ENCODE data around the gene POLR2E. TPM values are rescaled to one million over a fixed set of nuclear protein-coding genes. Genes with fewer than 3 reads are reported as not detected.

Gene POLR2E
- total and polyA plus RNA-seq, 4 donors: 51.8 to 211 (median 171) TPM

GRCh38 chr19:1094655-1094977 is 559 bp downstream of the POLR2E start:
- Histone ChIP-seq H3K4me3 (ENCODE audit: low read depth in 1 of 3, low read length in 3 of 3) (peak overlapping the region; percentile 69 to 95 (median 89)), H3K4me1 (ENCODE audit: control insufficient read depth in 4 of 4, insufficient read depth in 4 of 4, low read length in 3 of 4) (peaks cover 14 to 48% (median 37%) of the 10 kb centered on the region in 4 donors), H3K9ac (ENCODE audit: low read depth in 1 of 2, low read length in 2 of 2) (peak overlapping the region; percentile 40 to 73), H3K27me3 (ENCODE audit: control insufficient read depth in 4 of 4, insufficient read depth in 4 of 4, low read length in 3 of 4) (no peaks in the 10 kb centered on the region), H3K9me3 (ENCODE audit: control insufficient read depth in 4 of 4, low read length in 3 of 4) (no peaks in the 10 kb centered on the region), H3K27ac (ENCODE audit: low read depth in 1 of 2, low read length in 2 of 2) (peak overlapping the region; percentile 24 to 73), H3K36me3 (ENCODE audit: control insufficient read depth in 4 of 4, insufficient read depth in 3 of 4, low read depth in 1 of 4, low read length in 3 of 4) (peaks cover 4 to 12% (median 8%) of the 10 kb centered on the region in 4 donors)
- DNase-seq (ENCODE audit: low spot score): no peak
- TF ChIP-seq ATF3 (IDR thresholded peaks at IDR 0.05) (no peak), NR2F2 (IDR thresholded peaks at IDR 0.05) (no peak), YY1 (IDR thresholded peaks at IDR 0.05) (no peak), EGR1 (IDR thresholded peaks at IDR 0.05; ENCODE audit: low read depth in 2 of 2) (no peak), GABPA (IDR thresholded peaks at IDR 0.05 in 1 of 2, conservative IDR thresholded peaks at IDR 0.05 in 1 of 2) (no peak), RAD21 (IDR thresholded peaks at IDR 0.05) (no peak), FOXA1 (IDR thresholded peaks at IDR 0.05) (no peak), RXRA (IDR thresholded peaks at IDR 0.05) (no peak)
- TF ChIP-seq, protein P1, sequence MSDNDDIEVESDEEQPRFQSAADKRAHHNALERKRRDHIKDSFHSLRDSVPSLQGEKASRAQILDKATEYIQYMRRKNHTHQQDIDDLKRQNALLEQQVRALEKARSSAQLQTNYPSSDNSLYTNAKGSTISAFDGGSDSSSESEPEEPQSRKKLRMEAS (IDR thresholded peaks at IDR 0.05): no peak
- under 1% methylated on average over 19 of the region's 19 CpGs for WGBS

DNA sequence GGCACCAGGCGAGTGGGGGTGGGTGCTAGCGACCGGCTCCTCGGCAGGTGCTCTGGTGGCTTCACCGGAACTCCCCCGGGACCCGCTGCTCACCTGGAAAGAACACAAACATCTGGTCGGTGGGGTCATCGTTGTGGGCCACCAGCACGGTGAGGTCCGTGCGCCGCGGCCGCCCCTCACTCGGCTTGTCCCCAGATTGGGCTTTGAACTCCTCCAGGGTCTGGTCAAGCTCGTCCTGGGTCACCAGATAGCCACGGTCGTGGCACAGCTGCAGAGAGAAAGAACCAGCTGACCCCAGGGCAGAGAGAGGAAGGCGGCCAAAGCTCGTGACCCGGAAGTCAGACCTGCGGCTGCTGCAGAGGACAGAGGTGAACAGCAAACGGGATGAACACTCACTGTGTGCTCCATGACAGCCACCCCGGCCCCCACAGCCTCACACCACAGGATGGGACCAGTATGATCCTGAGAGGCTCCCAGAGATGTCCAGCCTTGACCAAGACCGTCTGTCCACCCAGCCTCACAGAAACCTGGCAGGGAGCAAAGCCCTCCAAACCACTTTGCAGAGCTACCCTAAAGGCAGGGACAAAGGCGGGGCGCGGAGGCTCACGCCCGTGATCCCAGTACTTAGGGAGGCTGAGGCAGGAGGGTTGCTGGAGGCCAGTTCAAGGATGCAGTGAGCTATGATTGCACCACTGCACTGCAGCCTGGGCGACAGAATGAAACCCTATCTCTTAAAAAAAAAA is 1.2 kb downstream of the POLR2E start:
- Histone ChIP-seq H3K9ac (ENCODE audit: low read depth in 1 of 2, low read length in 2 of 2) (peak overlapping the region; percentile 40 to 73), H3K27me3 (ENCODE audit: control insufficient read depth in 4 of 4, insufficient read depth in 4 of 4, low read length in 3 of 4) (no peaks in the 10 kb centered on the region), H3K4me3 (ENCODE audit: low read depth in 1 of 3, low read length in 3 of 3) (peak overlapping the region; percentile 69 to 95 (median 89)), H3K36me3 (ENCODE audit: control insufficient read depth in 4 of 4, insufficient read depth in 3 of 4, low read depth in 1 of 4, low read length in 3 of 4) (peaks cover 4 to 17% (median 13%) of the 10 kb centered on the region in 4 donors), H3K4me1 (ENCODE audit: control insufficient read depth in 4 of 4, insufficient read depth in 4 of 4, low read length in 3 of 4) (peaks cover 11 to 49% (median 34%) of the 10 kb centered on the region in 4 donors), H3K9me3 (ENCODE audit: control insufficient read depth in 4 of 4, low read length in 3 of 4) (no peaks in the 10 kb centered on the region), H3K27ac (ENCODE audit: low read depth in 1 of 2, low read length in 2 of 2) (peak overlapping the region; percentile 24 to 73)
- no peak for DNase-seq (ENCODE audit: low spot score)
- 16% methylated on average over 32 of the region's 32 CpGs for WGBS
- TF ChIP-seq GABPA (IDR thresholded peaks at IDR 0.05 in 1 of 2, conservative IDR thresholded peaks at IDR 0.05 in 1 of 2) (peak in 1 of 2 donors; percentile 69), RXRA (IDR thresholded peaks at IDR 0.05) (peak; percentile 48 to 70), HNF4G (IDR thresholded peaks at IDR 0.05) (no peak), NR2F2 (IDR thresholded peaks at IDR 0.05) (peak; percentile 45), HNF4A (conservative IDR thresholded peaks at IDR 0.05) (peak in 1 of 2 donors; percentile 46)

DNA sequence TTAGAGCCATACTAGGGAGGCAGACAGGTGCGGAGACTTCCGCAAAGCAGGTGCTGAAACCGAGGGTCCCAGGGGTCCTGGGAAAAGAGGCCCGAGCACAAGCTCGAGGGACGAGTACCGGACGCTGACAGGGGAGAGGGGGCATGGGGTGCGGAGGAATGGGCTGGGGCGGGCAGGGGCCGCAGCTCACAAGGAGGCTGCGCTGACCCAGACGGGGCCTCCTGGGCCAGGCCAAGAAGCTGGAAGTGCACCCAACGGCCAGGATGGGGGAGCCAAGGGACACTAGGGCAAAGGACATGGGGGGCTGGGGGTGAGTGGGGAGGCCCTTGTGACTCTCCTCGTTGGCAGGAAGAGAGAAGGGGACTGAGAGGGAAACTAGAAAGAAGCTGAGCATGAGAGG is 1.8 kb downstream of the POLR2E start:
- Histone ChIP-seq H3K27ac (ENCODE audit: low read depth in 1 of 2, low read length in 2 of 2) (peak overlapping the region in 1 of 2 donors; percentile 1), H3K36me3 (ENCODE audit: control insufficient read depth in 4 of 4, insufficient read depth in 3 of 4, low read depth in 1 of 4, low read length in 3 of 4) (peaks cover 4 to 18% (median 15%) of the 10 kb centered on the region in 4 donors), H3K27me3 (ENCODE audit: control insufficient read depth in 4 of 4, insufficient read depth in 4 of 4, low read length in 3 of 4) (no peaks in the 10 kb centered on the region), H3K9me3 (ENCODE audit: control insufficient read depth in 4 of 4, low read length in 3 of 4) (no peaks in the 10 kb centered on the region), H3K9ac (ENCODE audit: low read depth in 1 of 2, low read length in 2 of 2) (peak overlapping the region in 1 of 2 donors; percentile 40), H3K4me3 (ENCODE audit: low read depth in 1 of 3, low read length in 3 of 3) (peak overlapping the region in 2 of 3 donors; percentile 69 to 95), H3K4me1 (ENCODE audit: control insufficient read depth in 4 of 4, insufficient read depth in 4 of 4, low read length in 3 of 4) (peaks cover 8 to 47% (median 29%) of the 10 kb centered on the region in 4 donors)
- WGBS: 80% methylated on average over 15 of the region's 15 CpGs
- TF ChIP-seq GABPA (IDR thresholded peaks at IDR 0.05 in 1 of 2, conservative IDR thresholded peaks at IDR 0.05 in 1 of 2) (no peak), YY1 (IDR thresholded peaks at IDR 0.05) (no peak), JUND (IDR thresholded peaks at IDR 0.05) (no peak), HNF4G (IDR thresholded peaks at IDR 0.05) (no peak), EGR1 (IDR thresholded peaks at IDR 0.05; ENCODE audit: low read depth in 2 of 2) (no peak)
- no peak for DNase-seq (ENCODE audit: low spot score)
